GM11168 (cell line): ENCODE measurements around the gene TMEM63A.
"Not testable (repeated sequence)": the region's sequence is repeated elsewhere in the genome, so short reads cannot be mapped to it uniquely, and the experiment has no call there.

Source experiments
- in situ Hi-C: fragments of 300-500 bp; cut with MboI; formaldehyde crosslinking; loops from one replicate; pipeline ENCODE4 v1.12.0; 2022; ENCODE audit warnings: low sequenced_read_pairs; ENCODE audit not compliant: unreplicated experiment

TMEM63A gene

GRCh38 chr1:225888289-225888897 is 6.2 kb upstream of the TMEM63A start:
- in situ Hi-C loops = no loop called here

- in situ Hi-C loops = not testable (repeated sequence)
These were observed 5.5 kb upstream of the TMEM63A start for GRCh38 chr1:225887554-225888288.

GRCh38 chr1:225887030-225887314 is 4.8 kb upstream of the TMEM63A start:
- in situ Hi-C loops = no loop called here

- in situ Hi-C loops = no loop called here
These were observed 4.2 kb upstream of the TMEM63A start for GRCh38 chr1:225886159-225887029.

- in situ Hi-C loops = no loop called here
These were observed 3.2 kb upstream of the TMEM63A start for GRCh38 chr1:225885336-225885735.

GRCh38 chr1:225883616-225884265 is 1.6 kb upstream of the TMEM63A start:
- in situ Hi-C loops = no loop called here

- in situ Hi-C loops = no loop called here
These were observed 775 bp upstream of the TMEM63A start for GRCh38 chr1:225882694-225883615.

GRCh38 chr1:225881081-225881958 is 860 bp downstream of the TMEM63A start:
- in situ Hi-C loops = no loop called here

GRCh38 chr1:225880636-225881035 is 1.5 kb downstream of the TMEM63A start:
- in situ Hi-C loops = no loop called here

GRCh38 chr1:225880222-225880588 is 2.0 kb downstream of the TMEM63A start:
- in situ Hi-C loops = no loop called here

GRCh38 chr1:225879521-225880221 is 2.5 kb downstream of the TMEM63A start:
- in situ Hi-C loops = no loop called here

- in situ Hi-C loops = no loop called here
These were observed 3.9 kb downstream of the TMEM63A start for GRCh38 chr1:225878282-225878681.

- in situ Hi-C loops = no loop called here
These were observed 4.6 kb downstream of the TMEM63A start for GRCh38 chr1:225877580-225877979.

- in situ Hi-C loops = no loop called here
These were observed 5.2 kb downstream of the TMEM63A start for GRCh38 chr1:225876900-225877510.

GRCh38 chr1:225875044-225875815 is 7.0 kb downstream of the TMEM63A start:
- in situ Hi-C loops = no loop called here

- in situ Hi-C loops = no loop called here
These were observed 7.7 kb downstream of the TMEM63A start for GRCh38 chr1:225874431-225874830.

GRCh38 chr1:225873281-225873850 is 8.8 kb downstream of the TMEM63A start:
- in situ Hi-C loops = no loop called here
